Measurements from ENCODE around the gene ZBTB32.

Gene ZBTB32

GRCh38 chr19:35760711-35761349, 56.5 kb downstream of the ZBTB32 start:
- no peak overlapping the region for H3K4me3 ChIP-seq (ENCODE audit: low read depth, low read length)
- no peak for TF ChIP-seq CTCF (IDR thresholded peaks at IDR 0.05; ENCODE audit: low read depth, low read length)

- no peak for TF ChIP-seq CTCF (IDR thresholded peaks at IDR 0.05; ENCODE audit: low read depth, low read length)
- H3K4me3 ChIP-seq (ENCODE audit: low read depth, low read length): no peak overlapping the region
Observed at GRCh38 chr19:35764432-35765315, 60.3 kb downstream of the ZBTB32 start.

Measured in WI38 (cell line).